Peyer's patch (tissue), 4 donors: ENCODE results near the gene RNU1-1. TPM values are rescaled to one million over a fixed set of nuclear protein-coding genes. Genes with fewer than 3 reads are reported as not detected.
"Not testable (repeated sequence)": the region's sequence is repeated elsewhere in the genome, so short reads cannot be mapped to it uniquely, and the experiment has no call there.

Experiments
- DNase-seq, 3 donors: peaks; one replicate each; pipeline ENCODE4 v3.0.0-alpha.2; 2017 to 2019
- H3K27ac ChIP-seq, 4 donors: fragments of 200-600 bp; sonication (generic); one replicate each; pipeline ENCODE4 v1.5.1; 2016 to 2019
- H3K27me3 ChIP-seq, 2 donors: fragments of 200-600 bp; sonication (generic); one replicate each; pipeline ENCODE4 v1.5.1; 2019
- H3K36me3 ChIP-seq, 3 donors: fragments of 200-600 bp; sonication (generic); one replicate each; pipeline ENCODE4 v1.5.1; 2016 to 2019
- H3K4me1 ChIP-seq, 4 donors: fragments of 200-600 bp; sonication (generic); one replicate each; pipeline ENCODE4 v1.5.1; 2016 to 2019
- H3K4me3 ChIP-seq, 4 donors: fragments of 200-600 bp; sonication (generic); 1 replicate in 3 of 4; 2 replicates in 1 of 4; pipeline ENCODE4 v1.5.1; 2016 to 2019; ENCODE audit warnings: mild to moderate bottlenecking in 1 of 4
- H3K9me3 ChIP-seq, 4 donors: fragments of 200-600 bp; sonication (generic); one replicate each; pipeline ENCODE4 v1.5.1; 2016 to 2019; ENCODE audit warnings: mild to moderate bottlenecking in 1 of 4
- POLR2A ChIP-seq, 2 donors: fragments of 450-650 bp; IDR thresholded peaks; one replicate each; pipeline ENCODE4 v1.5.1; 2017; ENCODE audit warnings: antibody characterized with exemption in 2 of 2, mild to moderate bottlenecking in 2 of 2, moderate library complexity in 2 of 2
- total RNA-seq, 4 donors: library from RNA; depleted of rRNA; stranded (reverse); fragments of >200 nt; gene quantifications; one replicate each; pipeline ENCODE4 v1.1.0, GENCODE V29; 2016
- TF ChIP-seq, protein P1 (sequence below), 6 experiments: fragments of 450-650 bp in 4 of 6; fragments of 200-600 bp in 2 of 6; sonication (generic) in 1 of 6; IDR thresholded peaks; one replicate each; pipeline ENCODE4 v1.5.1; 2017 to 2019; ENCODE audit warnings: antibody characterized with exemption in 6 of 6, mild to moderate bottlenecking in 3 of 6, moderate library complexity in 1 of 6

The RNU1-1 gene
- total RNA-seq, 4 donors from 2014 or later: under 0.01 TPM

DNA sequence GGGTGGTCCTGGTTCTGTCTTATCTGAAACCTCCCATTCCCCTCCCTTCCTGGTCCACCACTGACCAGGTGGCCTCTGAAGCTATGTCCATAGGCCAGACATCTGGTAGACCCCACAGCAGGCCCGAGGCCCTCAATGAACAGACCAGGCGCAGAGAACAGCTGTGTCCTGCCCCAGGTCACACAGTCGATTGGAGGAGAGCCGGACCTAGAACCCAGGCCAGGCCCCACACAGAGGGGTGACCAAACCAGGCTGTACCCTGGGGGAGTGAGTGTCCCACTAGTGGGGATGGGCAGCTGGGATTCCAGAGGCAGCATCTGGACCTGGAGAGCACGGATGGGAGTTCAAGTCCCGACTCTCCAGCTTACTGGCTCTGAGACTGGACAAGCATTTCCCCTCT, 29.2 kb downstream of the RNU1-1 start:
- no peak for DNase-seq
- H3K27ac ChIP-seq: no peak overlapping the region
- no peaks in the 10 kb centered on the region for H3K4me1 ChIP-seq
- TF ChIP-seq, protein P1, sequence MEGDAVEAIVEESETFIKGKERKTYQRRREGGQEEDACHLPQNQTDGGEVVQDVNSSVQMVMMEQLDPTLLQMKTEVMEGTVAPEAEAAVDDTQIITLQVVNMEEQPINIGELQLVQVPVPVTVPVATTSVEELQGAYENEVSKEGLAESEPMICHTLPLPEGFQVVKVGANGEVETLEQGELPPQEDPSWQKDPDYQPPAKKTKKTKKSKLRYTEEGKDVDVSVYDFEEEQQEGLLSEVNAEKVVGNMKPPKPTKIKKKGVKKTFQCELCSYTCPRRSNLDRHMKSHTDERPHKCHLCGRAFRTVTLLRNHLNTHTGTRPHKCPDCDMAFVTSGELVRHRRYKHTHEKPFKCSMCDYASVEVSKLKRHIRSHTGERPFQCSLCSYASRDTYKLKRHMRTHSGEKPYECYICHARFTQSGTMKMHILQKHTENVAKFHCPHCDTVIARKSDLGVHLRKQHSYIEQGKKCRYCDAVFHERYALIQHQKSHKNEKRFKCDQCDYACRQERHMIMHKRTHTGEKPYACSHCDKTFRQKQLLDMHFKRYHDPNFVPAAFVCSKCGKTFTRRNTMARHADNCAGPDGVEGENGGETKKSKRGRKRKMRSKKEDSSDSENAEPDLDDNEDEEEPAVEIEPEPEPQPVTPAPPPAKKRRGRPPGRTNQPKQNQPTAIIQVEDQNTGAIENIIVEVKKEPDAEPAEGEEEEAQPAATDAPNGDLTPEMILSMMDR (IDR thresholded peaks at IDR 0.05): no peak
- H3K36me3 ChIP-seq: peaks cover 0 to 40% (median 0%) of the 10 kb centered on the region in 3 donors
- no peaks in the 10 kb centered on the region for H3K9me3 ChIP-seq
- H3K27me3 ChIP-seq: no peaks in the 10 kb centered on the region
- no peak overlapping the region for H3K4me3 ChIP-seq

DNA sequence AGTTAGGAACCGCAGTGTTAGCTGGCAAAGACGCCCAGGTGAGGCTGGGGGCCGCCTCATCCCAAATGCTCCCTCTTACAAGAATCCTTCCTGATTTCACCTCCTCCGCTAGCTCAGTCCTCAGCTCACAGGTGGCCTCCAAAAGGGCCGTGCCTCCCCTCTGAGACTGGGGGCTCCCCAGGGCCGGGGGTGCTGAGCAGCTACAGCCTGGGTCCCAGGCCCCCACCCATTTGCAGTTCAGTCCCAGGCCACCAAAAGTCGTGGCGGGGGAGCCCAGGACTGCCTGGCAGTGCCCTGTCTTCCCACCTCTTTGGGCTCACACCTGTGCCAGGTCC, 29.6 kb downstream of the RNU1-1 start:
- peaks cover 0 to 40% (median 0%) of the 10 kb centered on the region in 3 donors for H3K36me3 ChIP-seq
- no peaks in the 10 kb centered on the region for H3K27me3 ChIP-seq
- TF ChIP-seq, protein P1 (IDR thresholded peaks at IDR 0.05): no peak
- TF ChIP-seq POLR2A (IDR thresholded peaks at IDR 0.05): no peak
- H3K4me1 ChIP-seq: no peaks in the 10 kb centered on the region
- H3K9me3 ChIP-seq: no peaks in the 10 kb centered on the region
- DNase-seq: no peak
- no peak overlapping the region for H3K27ac ChIP-seq
- H3K4me3 ChIP-seq: no peak overlapping the region

DNA sequence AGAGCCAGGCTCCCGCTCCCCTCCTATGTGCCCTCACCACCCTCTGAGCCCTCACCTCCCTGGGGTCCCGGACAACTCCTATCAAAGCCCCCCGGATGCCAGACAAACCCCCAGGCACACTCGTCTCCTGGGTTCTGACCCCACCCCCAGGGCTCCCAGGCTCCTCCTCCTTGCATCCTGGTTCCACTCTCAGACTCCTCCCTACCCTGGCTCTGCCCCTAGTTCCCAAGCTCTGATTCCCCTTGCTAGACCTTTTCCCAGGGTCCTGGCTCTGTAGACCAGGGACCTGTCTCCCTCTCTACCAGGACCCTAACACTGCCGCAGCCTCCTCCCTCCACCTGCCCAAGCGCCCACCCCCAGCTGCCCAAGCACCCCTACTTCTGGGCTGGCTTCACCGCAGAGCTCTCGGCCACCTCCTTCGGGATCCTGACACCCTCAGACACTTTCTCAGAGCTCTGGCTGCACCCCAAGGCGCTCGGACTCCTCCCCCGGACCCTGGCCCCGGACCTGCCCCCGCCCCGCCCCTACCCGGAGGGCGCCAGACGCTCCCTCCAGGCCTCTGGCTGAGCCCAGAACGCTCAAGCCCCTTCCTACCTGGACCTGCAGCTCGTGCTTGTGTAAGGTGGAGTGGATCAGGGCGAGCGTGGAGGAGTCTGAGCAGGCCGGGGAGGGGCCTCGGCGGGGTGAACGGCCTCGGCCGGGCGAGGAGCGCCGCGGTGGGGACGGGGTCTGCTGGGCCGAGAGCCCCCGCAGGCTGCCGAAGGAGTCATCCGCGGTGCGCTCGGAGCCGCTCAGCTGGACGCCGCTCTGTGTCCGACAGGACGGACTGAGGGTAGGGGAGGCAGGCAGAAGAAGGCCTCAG, 30.2 kb downstream of the RNU1-1 start:
- not testable (repeated sequence) for DNase-seq, H3K9me3 ChIP-seq, H3K27ac ChIP-seq, H3K27me3 ChIP-seq, H3K4me3 ChIP-seq, H3K4me1 ChIP-seq
- H3K36me3 ChIP-seq: peaks cover 0 to 40% (median 0%) of the 10 kb centered on the region in 3 donors

DNA sequence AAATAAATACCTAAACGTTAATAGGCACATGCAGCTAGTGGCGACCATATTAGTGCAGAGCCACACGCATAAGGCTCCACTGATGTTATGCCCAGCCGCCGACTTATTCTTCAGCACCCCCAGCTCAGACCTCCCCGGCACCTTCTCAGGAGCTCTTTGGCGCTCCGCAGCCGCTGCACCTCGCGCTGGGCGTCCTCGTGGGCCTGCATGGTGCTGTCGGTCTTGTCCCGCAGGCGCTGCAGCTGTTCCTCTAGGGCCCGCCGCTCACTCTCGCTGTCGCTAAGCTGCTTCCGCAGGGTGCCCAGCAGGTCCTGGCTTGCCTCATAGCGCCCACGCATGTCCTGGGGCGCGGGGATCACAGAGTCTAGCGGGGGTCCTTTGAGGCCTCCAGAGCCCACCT, 30.9 kb downstream of the RNU1-1 start:
- H3K27me3 ChIP-seq, H3K4me3 ChIP-seq, H3K4me1 ChIP-seq, DNase-seq, H3K27ac ChIP-seq, H3K9me3 ChIP-seq: not testable (repeated sequence)
- peaks cover 0 to 46% (median 0%) of the 10 kb centered on the region in 3 donors for H3K36me3 ChIP-seq

DNA sequence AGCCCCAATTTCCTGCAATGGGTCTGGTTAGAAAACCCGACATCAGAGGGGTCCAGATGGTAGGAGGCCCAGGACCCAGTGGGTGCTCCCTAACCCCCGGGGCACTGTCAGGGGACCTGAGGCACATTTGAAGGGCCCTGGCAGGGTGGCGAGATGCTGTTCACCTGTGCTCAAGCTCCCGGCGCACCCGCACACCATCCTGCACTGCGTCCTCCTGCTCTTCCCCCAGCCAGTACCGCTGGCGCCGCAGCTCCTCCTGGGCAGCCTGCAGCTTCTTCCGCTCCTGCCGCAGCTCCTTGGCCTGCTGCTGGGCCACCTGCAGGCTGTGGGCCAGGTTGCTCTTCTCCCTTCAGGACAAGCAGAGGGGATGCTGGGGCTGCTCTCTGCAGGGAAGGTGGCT, 36.0 kb downstream of the RNU1-1 start:
- Histone ChIP-seq H3K4me3 (no peak overlapping the region), H3K36me3 (peaks cover 0 to 54% (median 0%) of the 10 kb centered on the region in 3 donors), H3K4me1 (no peaks in the 10 kb centered on the region), H3K9me3 (no peaks in the 10 kb centered on the region), H3K27ac (no peak overlapping the region), H3K27me3 (no peaks in the 10 kb centered on the region)
- DNase-seq: no peak
- TF ChIP-seq, protein P1 (IDR thresholded peaks at IDR 0.05): no peak
- no peak for TF ChIP-seq POLR2A (IDR thresholded peaks at IDR 0.05)

DNA sequence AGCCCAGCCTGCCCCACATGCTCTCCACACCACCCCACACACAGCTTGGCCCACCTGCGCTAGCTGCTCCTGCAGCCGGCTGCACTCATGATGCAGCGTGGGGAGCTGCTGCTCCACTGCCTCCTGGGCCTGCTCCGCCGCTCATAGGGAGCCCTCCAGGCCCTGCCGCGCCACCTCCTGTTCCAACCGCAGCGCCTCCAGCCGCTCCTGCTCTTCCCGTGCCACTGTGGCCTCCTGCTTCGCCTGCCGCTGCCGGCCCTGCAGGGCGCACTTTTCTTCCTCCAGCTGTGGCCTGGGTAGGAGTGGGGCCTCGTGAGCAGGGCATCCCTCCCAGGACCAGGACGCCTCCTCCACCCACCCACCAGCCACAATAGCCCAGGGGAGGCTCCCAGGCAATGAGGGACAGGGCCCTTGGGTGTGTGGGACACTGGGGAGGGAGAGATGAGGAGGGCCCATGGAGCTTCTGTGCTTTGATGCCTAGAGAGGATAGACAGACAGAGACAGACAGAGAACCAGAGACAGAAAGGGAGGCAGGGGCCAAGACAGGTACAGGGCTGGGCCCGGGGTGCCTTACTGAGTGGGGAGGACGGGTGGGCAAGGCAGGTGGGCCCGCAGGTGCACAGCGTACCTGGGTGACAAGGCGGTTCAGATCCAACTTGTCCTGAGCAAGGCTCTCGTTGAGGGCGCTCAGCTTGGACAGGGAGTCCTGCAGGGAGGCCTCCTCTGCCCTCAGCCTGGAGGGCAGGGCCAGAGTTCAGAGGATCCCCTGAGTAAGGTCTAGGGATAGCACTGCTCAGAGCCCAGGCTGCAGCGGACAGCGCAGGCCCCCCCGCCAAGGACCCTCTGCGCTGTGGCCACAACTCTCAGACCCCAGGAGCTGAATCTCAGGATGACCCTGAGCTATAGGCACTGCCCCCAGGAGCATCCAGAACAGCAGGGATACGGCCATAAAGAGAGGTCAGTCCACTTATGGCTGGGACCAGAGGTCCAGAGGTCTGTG, 38.0 kb downstream of the RNU1-1 start:
- not testable (repeated sequence) for DNase-seq, H3K27me3 ChIP-seq, H3K4me1 ChIP-seq, H3K27ac ChIP-seq, H3K4me3 ChIP-seq, H3K9me3 ChIP-seq
- H3K36me3 ChIP-seq: peaks cover 0 to 56% (median 0%) of the 10 kb centered on the region in 3 donors

DNA sequence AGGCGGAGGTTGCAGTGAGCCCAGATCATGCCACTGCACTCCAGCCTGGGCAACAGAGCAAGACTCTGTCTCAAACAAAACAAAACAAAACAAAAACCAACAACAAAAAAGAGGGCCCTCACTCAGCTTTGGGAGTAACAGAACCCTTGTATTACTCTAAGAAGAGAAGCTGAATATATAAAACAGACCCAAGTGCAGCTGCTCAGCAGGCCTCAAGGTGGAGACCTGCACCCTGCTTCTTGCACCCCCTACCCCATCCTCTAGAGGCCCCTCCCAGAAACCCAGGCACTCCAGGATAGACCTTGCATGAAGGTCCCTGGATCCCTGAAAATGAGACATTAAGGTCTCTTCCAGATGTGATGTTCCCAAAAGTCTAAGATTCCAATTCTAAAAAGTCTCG, 39.2 kb downstream of the RNU1-1 start:
- not testable (repeated sequence) for H3K27ac ChIP-seq, H3K27me3 ChIP-seq, DNase-seq, H3K4me3 ChIP-seq, H3K9me3 ChIP-seq, H3K4me1 ChIP-seq
- H3K36me3 ChIP-seq: peaks cover 0 to 48% (median 0%) of the 10 kb centered on the region in 3 donors
